HG03159 (cell line): ENCODE measurements around the gene GANC.

Source experiments
- ATAC-seq: cut with Tn5 transposase; IDR thresholded peaks from one replicate; pipeline ENCODE4 v1.9.1; 2021; ENCODE audit warnings: mild to moderate bottlenecking, moderate library complexity; ENCODE audit not compliant: unreplicated experiment

GANC gene

GRCh38 chr15:42344763-42345162 lies 71.8 kb downstream of the GANC start:
- no peak for ATAC-seq

GRCh38 chr15:42345504-42345903 lies 72.5 kb downstream of the GANC start:
- ATAC-seq: no peak

- ATAC-seq: no peak
Measured at GRCh38 chr15:42348083-42348482, 75.1 kb downstream of the GANC start.

GRCh38 chr15:42349186-42349585 lies 76.2 kb downstream of the GANC start:
- no peak for ATAC-seq

GRCh38 chr15:42352401-42352800 lies 79.4 kb downstream of the GANC start:
- ATAC-seq: no peak

- no peak for ATAC-seq
Measured at GRCh38 chr15:42353061-42353460, 80.1 kb downstream of the GANC start.

GRCh38 chr15:42354824-42355223 lies 81.8 kb downstream of the GANC start:
- no peak for ATAC-seq

GRCh38 chr15:42355291-42355690 lies 82.3 kb downstream of the GANC start:
- ATAC-seq: no peak

- ATAC-seq: no peak
Measured at GRCh38 chr15:42356851-42357250, 83.8 kb downstream of the GANC start.

GRCh38 chr15:42358141-42358540 lies 85.1 kb downstream of the GANC start:
- ATAC-seq: no peak

- no peak for ATAC-seq
Measured at GRCh38 chr15:42359249-42359648, 86.2 kb downstream of the GANC start, which contains the start of gene CAPN3. CAPN3 (plus strand) TSS chr15:42359501; CDS start chr15:42359806, 305 bp downstream.

GRCh38 chr15:42359985-42360384 lies 87.0 kb downstream of the GANC start:
- ATAC-seq: no peak

GRCh38 chr15:42360535-42361112 lies 87.6 kb downstream of the GANC start:
- ATAC-seq: no peak

GRCh38 chr15:42363487-42363886 lies 90.5 kb downstream of the GANC start:
- no peak for ATAC-seq

- no peak for ATAC-seq
Measured at GRCh38 chr15:42363942-42364341, 90.9 kb downstream of the GANC start.

- no peak for ATAC-seq
Measured at GRCh38 chr15:42364529-42364928, 91.5 kb downstream of the GANC start.

GRCh38 chr15:42365921-42366550 lies 93.0 kb downstream of the GANC start:
- no peak for ATAC-seq

- no peak for ATAC-seq
Measured at GRCh38 chr15:42367041-42367440, 94.0 kb downstream of the GANC start.

- ATAC-seq: no peak
Measured at GRCh38 chr15:42368096-42368495, 95.1 kb downstream of the GANC start.

- no peak for ATAC-seq
Measured at GRCh38 chr15:42371096-42371495, 98.1 kb downstream of the GANC start.

- ATAC-seq: no peak
Measured at GRCh38 chr15:42373274-42373673, 100.3 kb downstream of the GANC start.

GRCh38 chr15:42373936-42374335 lies 100.9 kb downstream of the GANC start:
- no peak for ATAC-seq

- ATAC-seq: no peak
Measured at GRCh38 chr15:42374810-42375209, 101.8 kb downstream of the GANC start.
